ENCODE data around the gene PCDHA2. TPM values are rescaled to one million over a fixed set of nuclear protein-coding genes. Genes with fewer than 3 reads are reported as not detected.

The PCDHA2 gene
- total RNA-seq, 1 donor from 2014 or later, result 0.35 TPM

GRCh38 chr5:140840978-140841962, 46.6 kb downstream of the PCDHA2 start, which contains the start of gene PCDHA8:
TSS of gene PCDHA8 (plus strand) at chr5:140841187. CDS start at chr5:140841322, 135 bp downstream.
- Histone ChIP-seq H3K9me3 (no peaks in the 10 kb centered on the region), H3K36me3 (no peaks in the 10 kb centered on the region), H3K27me3 (peaks cover 18% of the 10 kb centered on the region), H3K4me1 (no peaks in the 10 kb centered on the region), H3K27ac (no peak within 1 kb of the TSS), H3K4me3 (no peak within 1 kb of the TSS)
- no peak for DNase-seq
- intact Hi-C loops (cut with DNase I), result no loop called here
- TF ChIP-seq CTCF (IDR thresholded peaks at IDR 0.05), result no peak
- ATAC-seq, result no peak

- H3K36me3 ChIP-seq, result no peaks in the 10 kb centered on the region
- ATAC-seq, result no peak
- H3K4me1 ChIP-seq, result no peaks in the 10 kb centered on the region
- H3K27ac ChIP-seq, result no peak overlapping the region
- TF ChIP-seq CTCF (IDR thresholded peaks at IDR 0.05), result no peak
- no peak overlapping the region for H3K4me3 ChIP-seq
- intact Hi-C loops (cut with DNase I), result no loop called here
- no peaks in the 10 kb centered on the region for H3K9me3 ChIP-seq
- H3K27me3 ChIP-seq, result peaks cover 36% of the 10 kb centered on the region
- no peak for DNase-seq
These were observed 48.4 kb downstream of the PCDHA2 start for GRCh38 chr5:140842798-140843733.

Other genes with a start within 250 kb of the PCDHA2 start
- gene EIF4EBP3, start 247.2 kb upstream of the PCDHA2 start, total RNA-seq, result 21.4 TPM
- gene SRA1, start 237.4 kb upstream of the PCDHA2 start, total RNA-seq, result 19.4 TPM
- 25.8 TPM for gene APBB3, start 230.3 kb upstream of the PCDHA2 start, total RNA-seq
- 89.4 TPM for gene SLC35A4, start 230.0 kb upstream of the PCDHA2 start, total RNA-seq
- gene CD14, start 161.7 kb upstream of the PCDHA2 start, total RNA-seq, result 127 TPM
- gene TMCO6, start 155.4 kb upstream of the PCDHA2 start, total RNA-seq, result 10.7 TPM
- gene NDUFA2, start 147.2 kb upstream of the PCDHA2 start, total RNA-seq, result 47.2 TPM
- gene IK, start 147.0 kb upstream of the PCDHA2 start, total RNA-seq, result 63.5 TPM
- 23.4 TPM for gene WDR55, start 129.9 kb upstream of the PCDHA2 start, total RNA-seq
- gene DND1, start 121.3 kb upstream of the PCDHA2 start, total RNA-seq, result 0.84 TPM
- gene HARS1, start 103.5 kb upstream of the PCDHA2 start, total RNA-seq, result 46.9 TPM
- gene HARS2, start 103.4 kb upstream of the PCDHA2 start, total RNA-seq, result 23.1 TPM
- gene ZMAT2, start 94.4 kb upstream of the PCDHA2 start, total RNA-seq, result 42.3 TPM
- not detected for gene PCDHA1, start 8.7 kb upstream of the PCDHA2 start, total RNA-seq
- 1.3 TPM for gene PCDHA3, start 6.2 kb downstream of the PCDHA2 start, total RNA-seq
- gene PCDHA4, start 12.2 kb downstream of the PCDHA2 start, total RNA-seq, result 1.1 TPM
- gene PCDHA5, start 26.8 kb downstream of the PCDHA2 start, total RNA-seq, result 0.43 TPM
- 0.64 TPM for gene PCDHA6, start 33.1 kb downstream of the PCDHA2 start, total RNA-seq
- 0.35 TPM for gene PCDHA7, start 39.4 kb downstream of the PCDHA2 start, total RNA-seq
- 0.49 TPM for gene PCDHA8, start 46.3 kb downstream of the PCDHA2 start, total RNA-seq
- gene PCDHA9, start 53.5 kb downstream of the PCDHA2 start, total RNA-seq, result 0.20 TPM
- gene PCDHA10, start 61.0 kb downstream of the PCDHA2 start, total RNA-seq, result 1.7 TPM
- 0.38 TPM for gene PCDHA11, start 74.1 kb downstream of the PCDHA2 start, total RNA-seq
- gene PCDHA12, start 80.5 kb downstream of the PCDHA2 start, total RNA-seq, result 8.8 TPM
- gene PCDHA13, start 87.3 kb downstream of the PCDHA2 start, total RNA-seq, result 2.3 TPM
- 3.7 TPM for gene PCDHAC1, start 131.4 kb downstream of the PCDHA2 start, total RNA-seq
- gene PCDHAC2, start 171.6 kb downstream of the PCDHA2 start, total RNA-seq, result 10.0 TPM